HG02943 (cell line): ENCODE results near the gene ZBTB25.

Experiments used
- ATAC-seq: cut with Tn5 transposase; IDR thresholded peaks from one replicate; pipeline ENCODE4 v1.9.1; 2021; ENCODE audit warnings: mild to moderate bottlenecking, low read depth, moderate library complexity; ENCODE audit not compliant: unreplicated experiment

The ZBTB25 gene

GRCh38 chr14:64401949-64402348, 101.7 kb downstream of the ZBTB25 start:
- no peak for ATAC-seq

DNA sequence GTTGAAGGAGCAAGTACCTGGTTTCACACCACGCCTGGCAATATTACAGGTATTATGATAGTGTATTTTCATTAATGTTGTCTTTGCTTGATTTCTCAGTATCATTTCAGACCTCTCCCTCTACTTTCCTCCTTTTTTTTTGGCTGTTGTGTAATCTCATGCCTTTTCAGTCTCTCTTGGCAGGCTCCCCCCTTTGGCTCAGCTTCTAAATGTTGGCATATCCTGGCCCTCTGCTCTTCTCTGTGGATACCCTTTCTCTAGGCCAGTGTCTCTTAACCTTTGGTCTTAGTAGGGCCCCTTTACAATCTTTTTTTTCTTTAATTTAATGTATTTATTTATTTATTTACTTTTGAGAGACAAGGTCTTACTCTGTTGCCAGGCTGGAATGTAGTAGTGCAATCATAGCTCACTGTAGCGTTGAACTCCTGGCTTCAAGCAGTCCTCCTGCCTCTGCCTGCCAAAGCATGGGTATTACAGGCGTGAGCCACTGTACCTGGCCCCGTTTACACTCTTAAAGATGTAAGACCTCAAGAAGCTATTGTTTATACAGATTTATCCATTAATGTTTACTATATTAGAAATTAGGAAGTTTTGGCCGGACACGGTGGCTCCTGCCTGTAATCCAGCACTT, 102.7 kb downstream of the ZBTB25 start:
- no peak for ATAC-seq
